ENCODE data around the gene XRCC4.

The XRCC4 gene

DNA sequence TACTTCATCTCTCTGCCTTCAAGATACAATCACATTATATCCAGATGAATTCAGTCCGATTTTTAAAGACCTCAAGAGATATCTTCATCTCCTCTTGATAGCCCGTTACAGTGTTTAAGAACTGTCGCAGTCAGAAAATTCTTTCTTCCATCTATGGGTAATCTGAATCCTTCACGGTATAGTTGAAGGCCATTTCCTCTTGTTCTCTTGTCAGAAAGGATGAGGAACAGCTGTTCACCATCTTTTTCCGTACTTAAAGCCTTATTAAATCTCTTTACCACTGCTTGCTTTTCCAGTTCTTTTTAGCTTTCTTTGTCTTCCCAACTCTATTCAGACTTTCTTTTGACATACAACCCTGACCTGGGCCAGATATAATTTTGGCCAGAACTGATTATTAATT is 121.8 kb downstream of the XRCC4 start:
- Histone ChIP-seq H3K4me3 (ENCODE audit: low read length) (no peak overlapping the region), H3K4me2 (ENCODE audit: low read length) (no peak overlapping the region), H3K36me3 (ENCODE audit: control insufficient read depth, insufficient read depth, low read length) (no peaks in the 10 kb centered on the region), H2BK15ac (replicated peaks; ENCODE audit: low read depth) (no peak overlapping the region), H3K79me2 (ENCODE audit: control insufficient read depth, insufficient read depth, low read length) (no peaks in the 10 kb centered on the region), H3K79me1 (ENCODE audit: low read length) (no peaks in the 10 kb centered on the region), H3K9ac (ENCODE audit: low read length) (no peak overlapping the region), H3K4ac (ENCODE audit: low read depth, low read length) (no peak overlapping the region), H3K4me1 (ENCODE audit: control insufficient read depth, low read depth, low read length) (no peaks in the 10 kb centered on the region), H4K8ac (ENCODE audit: low read depth, low read length) (no peak overlapping the region), H3K56ac (ENCODE audit: low read length) (no peak overlapping the region), H3K18ac (ENCODE audit: low read length) (no peak overlapping the region), H2AK5ac (ENCODE audit: low read length) (no peak overlapping the region), H2BK120ac (ENCODE audit: low read depth, low read length) (no peak overlapping the region), H3K27ac (ENCODE audit: low read depth, low read length) (no peak overlapping the region), H4K5ac (ENCODE audit: low read length) (no peak overlapping the region), H3K27me3 (ENCODE audit: insufficient read depth, low read length, poor library complexity) (no peaks in the 10 kb centered on the region), H2BK5ac (ENCODE audit: low read length) (no peak overlapping the region), H3K23ac (ENCODE audit: low read length) (no peak overlapping the region)
- no CpG with 5 or more reads among the region's 5 CpGs for WGBS (ENCODE audit: extremely low coverage, insufficient coverage, low lambda C conversion rate)
- no peak for DNase-seq

DNA sequence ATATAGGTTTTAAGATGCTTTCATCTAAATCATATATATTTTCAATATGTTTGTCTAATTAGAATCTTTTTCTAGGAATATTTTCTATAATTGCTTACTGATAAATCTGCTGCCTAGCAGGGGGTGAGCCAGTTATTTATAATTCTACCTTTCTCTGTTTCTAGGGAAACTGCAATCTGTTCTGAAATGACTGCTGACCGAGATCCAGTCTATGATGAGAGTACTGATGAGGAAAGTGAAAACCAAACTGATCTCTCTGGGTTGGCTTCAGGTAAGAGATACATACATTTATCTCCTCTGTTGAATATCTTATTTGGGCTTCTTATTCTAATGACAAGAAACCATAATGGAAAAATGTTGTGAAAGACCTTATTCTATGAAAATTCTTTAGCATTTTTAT is 127.3 kb downstream of the XRCC4 start:
- no peak overlapping the region for H3K4me3 ChIP-seq (ENCODE audit: low read length)
- H2BK15ac ChIP-seq (replicated peaks; ENCODE audit: low read depth) = no peak overlapping the region
- no peak overlapping the region for H3K4me2 ChIP-seq (ENCODE audit: low read length)
- H3K36me3 ChIP-seq (ENCODE audit: control insufficient read depth, insufficient read depth, low read length) = no peaks in the 10 kb centered on the region
- H3K4me1 ChIP-seq (ENCODE audit: control insufficient read depth, low read depth, low read length) = no peaks in the 10 kb centered on the region
- no peak overlapping the region for H3K9ac ChIP-seq (ENCODE audit: low read length)
- H3K27ac ChIP-seq (ENCODE audit: low read depth, low read length) = no peak overlapping the region
- no peak overlapping the region for H3K56ac ChIP-seq (ENCODE audit: low read length)
- H3K4ac ChIP-seq (ENCODE audit: low read depth, low read length) = no peak overlapping the region
- no peaks in the 10 kb centered on the region for H3K79me2 ChIP-seq (ENCODE audit: control insufficient read depth, insufficient read depth, low read length)
- no peak overlapping the region for H3K23ac ChIP-seq (ENCODE audit: low read length)
- no peak overlapping the region for H3K18ac ChIP-seq (ENCODE audit: low read length)
- no peaks in the 10 kb centered on the region for H3K79me1 ChIP-seq (ENCODE audit: low read length)
- H3K27me3 ChIP-seq (ENCODE audit: insufficient read depth, low read length, poor library complexity) = no peaks in the 10 kb centered on the region
- no peak overlapping the region for H4K5ac ChIP-seq (ENCODE audit: low read length)
- H2BK120ac ChIP-seq (ENCODE audit: low read depth, low read length) = no peak overlapping the region
- no peak for DNase-seq
- no CpG with 5 or more reads among the region's 1 CpG for WGBS (ENCODE audit: extremely low coverage, insufficient coverage, low lambda C conversion rate)
- no peak overlapping the region for H2BK5ac ChIP-seq (ENCODE audit: low read length)
- H2AK5ac ChIP-seq (ENCODE audit: low read length) = no peak overlapping the region
- H4K8ac ChIP-seq (ENCODE audit: low read depth, low read length) = no peak overlapping the region

DNA sequence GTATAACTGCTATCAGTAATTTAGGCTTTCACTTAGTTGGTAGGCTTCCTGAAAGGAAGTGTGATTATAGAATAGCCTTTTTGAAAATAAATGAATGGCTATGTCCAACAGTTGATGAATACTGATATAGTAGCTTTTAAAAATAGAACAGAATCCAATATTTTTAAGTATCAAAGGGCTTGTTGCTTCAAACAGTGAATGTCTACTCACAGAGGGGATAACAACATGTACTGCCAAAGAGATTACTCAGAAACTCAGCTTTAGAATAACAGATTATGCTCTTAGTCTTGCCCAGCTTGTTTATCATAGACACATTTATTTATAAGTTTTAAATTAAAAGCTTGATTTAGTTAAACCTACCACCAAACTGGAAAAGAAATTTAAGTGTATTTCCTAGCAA is 132.6 kb downstream of the XRCC4 start:
- Histone ChIP-seq H3K27ac (ENCODE audit: low read depth, low read length) (no peak overlapping the region), H3K27me3 (ENCODE audit: insufficient read depth, low read length, poor library complexity) (no peaks in the 10 kb centered on the region), H3K56ac (ENCODE audit: low read length) (no peak overlapping the region), H2AK5ac (ENCODE audit: low read length) (no peak overlapping the region), H3K79me2 (ENCODE audit: control insufficient read depth, insufficient read depth, low read length) (no peaks in the 10 kb centered on the region), H4K5ac (ENCODE audit: low read length) (no peak overlapping the region), H3K4ac (ENCODE audit: low read depth, low read length) (no peak overlapping the region), H4K8ac (ENCODE audit: low read depth, low read length) (no peak overlapping the region), H3K36me3 (ENCODE audit: control insufficient read depth, insufficient read depth, low read length) (no peaks in the 10 kb centered on the region), H3K4me1 (ENCODE audit: control insufficient read depth, low read depth, low read length) (no peaks in the 10 kb centered on the region), H3K9ac (ENCODE audit: low read length) (no peak overlapping the region), H3K4me2 (ENCODE audit: low read length) (no peak overlapping the region), H3K18ac (ENCODE audit: low read length) (no peak overlapping the region), H3K23ac (ENCODE audit: low read length) (no peak overlapping the region), H2BK120ac (ENCODE audit: low read depth, low read length) (no peak overlapping the region), H3K4me3 (ENCODE audit: low read length) (no peak overlapping the region), H2BK5ac (ENCODE audit: low read length) (no peak overlapping the region), H3K79me1 (ENCODE audit: low read length) (no peaks in the 10 kb centered on the region), H2BK15ac (replicated peaks; ENCODE audit: low read depth) (no peak overlapping the region)
- no peak for DNase-seq

DNA sequence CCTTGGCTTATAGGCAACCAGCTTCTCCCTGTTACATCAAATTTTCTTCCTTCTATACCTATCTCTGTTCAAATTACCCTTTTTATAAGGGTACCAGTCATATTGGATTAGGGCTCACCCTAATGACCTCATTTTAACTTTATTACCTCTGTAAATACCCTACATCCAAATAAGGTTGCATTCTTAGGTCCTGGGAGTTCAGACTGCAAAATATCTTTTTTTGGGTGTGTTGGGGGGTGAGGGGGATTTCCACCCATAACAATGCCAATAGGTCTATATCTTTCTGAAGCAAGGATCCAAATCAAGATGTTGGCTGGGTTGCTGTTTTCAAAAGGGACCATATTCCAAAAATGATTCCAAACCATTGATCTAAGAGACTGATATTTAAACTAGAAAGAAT is 141.7 kb downstream of the XRCC4 start:
- no peak overlapping the region for H3K4ac ChIP-seq (ENCODE audit: low read depth, low read length)
- no peak overlapping the region for H2BK15ac ChIP-seq (replicated peaks; ENCODE audit: low read depth)
- no peak overlapping the region for H3K9ac ChIP-seq (ENCODE audit: low read length)
- H3K27me3 ChIP-seq (ENCODE audit: insufficient read depth, low read length, poor library complexity) = no peaks in the 10 kb centered on the region
- H3K4me2 ChIP-seq (ENCODE audit: low read length) = no peak overlapping the region
- no peaks in the 10 kb centered on the region for H3K4me1 ChIP-seq (ENCODE audit: control insufficient read depth, low read depth, low read length)
- H3K4me3 ChIP-seq (ENCODE audit: low read length) = no peak overlapping the region
- H2BK120ac ChIP-seq (ENCODE audit: low read depth, low read length) = no peak overlapping the region
- no peak overlapping the region for H3K18ac ChIP-seq (ENCODE audit: low read length)
- H4K5ac ChIP-seq (ENCODE audit: low read length) = no peak overlapping the region
- H3K36me3 ChIP-seq (ENCODE audit: control insufficient read depth, insufficient read depth, low read length) = no peaks in the 10 kb centered on the region
- H3K79me1 ChIP-seq (ENCODE audit: low read length) = no peaks in the 10 kb centered on the region
- no peak overlapping the region for H2AK5ac ChIP-seq (ENCODE audit: low read length)
- no peaks in the 10 kb centered on the region for H3K79me2 ChIP-seq (ENCODE audit: control insufficient read depth, insufficient read depth, low read length)
- no peak overlapping the region for H2BK5ac ChIP-seq (ENCODE audit: low read length)
- no peak overlapping the region for H3K56ac ChIP-seq (ENCODE audit: low read length)
- no peak overlapping the region for H4K8ac ChIP-seq (ENCODE audit: low read depth, low read length)
- no peak overlapping the region for H3K27ac ChIP-seq (ENCODE audit: low read depth, low read length)
- DNase-seq = no peak
- H3K23ac ChIP-seq (ENCODE audit: low read length) = no peak overlapping the region

DNA sequence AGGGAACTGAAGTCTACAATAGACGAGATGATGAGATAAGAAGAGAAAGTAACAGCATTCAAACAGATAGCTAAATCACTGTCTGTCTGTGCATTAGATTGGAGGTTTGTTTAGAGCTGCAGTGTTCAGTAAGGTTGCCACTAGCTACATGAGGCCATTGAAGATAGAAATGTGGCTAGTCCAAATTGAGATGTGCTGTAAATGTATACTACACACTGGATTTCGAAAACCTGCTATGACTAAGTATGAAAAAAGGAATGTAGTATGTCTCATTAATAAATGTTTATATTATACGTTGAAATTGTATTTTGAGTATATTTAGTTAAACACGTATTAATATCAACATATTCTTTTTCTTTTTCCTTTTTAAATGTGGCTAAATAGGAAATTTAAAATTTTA is 142.1 kb downstream of the XRCC4 start:
- H3K79me1 ChIP-seq (ENCODE audit: low read length) = no peaks in the 10 kb centered on the region
- H2BK15ac ChIP-seq (replicated peaks; ENCODE audit: low read depth) = no peak overlapping the region
- H2AK5ac ChIP-seq (ENCODE audit: low read length) = no peak overlapping the region
- H3K56ac ChIP-seq (ENCODE audit: low read length) = no peak overlapping the region
- H3K9ac ChIP-seq (ENCODE audit: low read length) = no peak overlapping the region
- H4K8ac ChIP-seq (ENCODE audit: low read depth, low read length) = no peak overlapping the region
- H4K5ac ChIP-seq (ENCODE audit: low read length) = no peak overlapping the region
- H3K4me1 ChIP-seq (ENCODE audit: control insufficient read depth, low read depth, low read length) = no peaks in the 10 kb centered on the region
- no peak overlapping the region for H2BK120ac ChIP-seq (ENCODE audit: low read depth, low read length)
- H2BK5ac ChIP-seq (ENCODE audit: low read length) = no peak overlapping the region
- H3K27me3 ChIP-seq (ENCODE audit: insufficient read depth, low read length, poor library complexity) = no peaks in the 10 kb centered on the region
- no peak overlapping the region for H3K27ac ChIP-seq (ENCODE audit: low read depth, low read length)
- no peak for DNase-seq
- WGBS (ENCODE audit: extremely low coverage, insufficient coverage, low lambda C conversion rate) = 100% methylated on average over 2 of the region's 4 CpGs
- H3K4me2 ChIP-seq (ENCODE audit: low read length) = no peak overlapping the region
- no peak overlapping the region for H3K23ac ChIP-seq (ENCODE audit: low read length)
- no peaks in the 10 kb centered on the region for H3K79me2 ChIP-seq (ENCODE audit: control insufficient read depth, insufficient read depth, low read length)
- H3K36me3 ChIP-seq (ENCODE audit: control insufficient read depth, insufficient read depth, low read length) = no peaks in the 10 kb centered on the region
- no peak overlapping the region for H3K4ac ChIP-seq (ENCODE audit: low read depth, low read length)
- H3K18ac ChIP-seq (ENCODE audit: low read length) = no peak overlapping the region
- H3K4me3 ChIP-seq (ENCODE audit: low read length) = no peak overlapping the region

DNA sequence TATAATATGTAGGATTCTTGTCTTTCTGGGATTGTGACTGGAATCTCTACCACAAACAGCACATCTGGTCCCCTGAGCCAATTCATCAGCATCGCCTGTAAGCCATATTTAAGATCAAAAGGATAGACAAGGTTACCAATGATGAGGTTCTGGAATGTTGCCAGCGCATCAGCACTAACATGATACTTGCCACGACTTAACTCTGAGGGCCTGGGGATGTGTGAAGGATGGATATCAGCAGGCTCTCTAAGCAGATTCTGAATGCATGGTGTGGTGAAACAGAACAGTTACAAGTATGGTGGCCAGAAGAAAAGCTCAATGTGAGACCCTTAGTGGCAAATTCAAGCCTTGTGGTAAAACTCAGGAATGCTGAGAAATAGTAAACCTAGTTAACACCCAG is 143.0 kb downstream of the XRCC4 start:
- H2BK120ac ChIP-seq (ENCODE audit: low read depth, low read length) = no peak overlapping the region
- H3K79me1 ChIP-seq (ENCODE audit: low read length) = no peaks in the 10 kb centered on the region
- no peaks in the 10 kb centered on the region for H3K4me1 ChIP-seq (ENCODE audit: control insufficient read depth, low read depth, low read length)
- no peak overlapping the region for H2BK15ac ChIP-seq (replicated peaks; ENCODE audit: low read depth)
- H2AK5ac ChIP-seq (ENCODE audit: low read length) = no peak overlapping the region
- no peak overlapping the region for H3K23ac ChIP-seq (ENCODE audit: low read length)
- no peak overlapping the region for H3K56ac ChIP-seq (ENCODE audit: low read length)
- no peak overlapping the region for H3K4ac ChIP-seq (ENCODE audit: low read depth, low read length)
- DNase-seq = peak; percentile 73
- H3K4me2 ChIP-seq (ENCODE audit: low read length) = no peak overlapping the region
- no peak overlapping the region for H3K18ac ChIP-seq (ENCODE audit: low read length)
- H3K79me2 ChIP-seq (ENCODE audit: control insufficient read depth, insufficient read depth, low read length) = no peaks in the 10 kb centered on the region
- H4K8ac ChIP-seq (ENCODE audit: low read depth, low read length) = no peak overlapping the region
- no peaks in the 10 kb centered on the region for H3K27me3 ChIP-seq (ENCODE audit: insufficient read depth, low read length, poor library complexity)
- H4K5ac ChIP-seq (ENCODE audit: low read length) = no peak overlapping the region
- no peaks in the 10 kb centered on the region for H3K36me3 ChIP-seq (ENCODE audit: control insufficient read depth, insufficient read depth, low read length)
- no peak overlapping the region for H2BK5ac ChIP-seq (ENCODE audit: low read length)
- H3K27ac ChIP-seq (ENCODE audit: low read depth, low read length) = no peak overlapping the region
- WGBS (ENCODE audit: extremely low coverage, insufficient coverage, low lambda C conversion rate) = no CpG with 5 or more reads among the region's 3 CpGs
- no peak overlapping the region for H3K4me3 ChIP-seq (ENCODE audit: low read length)
- H3K9ac ChIP-seq (ENCODE audit: low read length) = no peak overlapping the region
